HG03060 (cell line): Measurements from ENCODE around the gene ETV6.
A peak's percentile ranks its signal among the peaks of the same experiment; 100 is the strongest.

Source experiments
- ATAC-seq: cut with Tn5 transposase; IDR thresholded peaks from one replicate; pipeline ENCODE4 v1.9.1; 2021; ENCODE audit warnings: low read depth, moderate number of reproducible peaks; ENCODE audit not compliant: unreplicated experiment

Gene ETV6

DNA sequence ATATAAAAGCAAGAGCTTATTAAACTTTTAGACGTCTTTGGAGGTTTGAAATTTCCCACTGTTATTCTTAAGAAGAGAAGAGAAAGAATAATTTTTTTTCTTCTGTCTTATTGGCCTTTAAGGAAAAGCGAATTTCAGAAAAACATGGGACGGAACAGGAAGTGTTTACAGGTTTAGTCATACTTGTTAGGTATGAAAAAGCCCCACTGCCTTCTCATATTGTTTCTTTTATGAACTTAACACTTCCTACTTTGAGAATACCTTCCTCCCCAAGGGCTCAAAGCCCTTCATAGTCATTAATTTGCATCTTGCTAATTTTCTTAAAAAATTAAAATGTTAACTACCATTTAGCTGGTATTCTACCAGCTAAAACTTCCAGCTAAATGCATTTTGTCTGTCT lies 82.0 kb downstream of the ETV6 start:
- ATAC-seq = no peak

DNA sequence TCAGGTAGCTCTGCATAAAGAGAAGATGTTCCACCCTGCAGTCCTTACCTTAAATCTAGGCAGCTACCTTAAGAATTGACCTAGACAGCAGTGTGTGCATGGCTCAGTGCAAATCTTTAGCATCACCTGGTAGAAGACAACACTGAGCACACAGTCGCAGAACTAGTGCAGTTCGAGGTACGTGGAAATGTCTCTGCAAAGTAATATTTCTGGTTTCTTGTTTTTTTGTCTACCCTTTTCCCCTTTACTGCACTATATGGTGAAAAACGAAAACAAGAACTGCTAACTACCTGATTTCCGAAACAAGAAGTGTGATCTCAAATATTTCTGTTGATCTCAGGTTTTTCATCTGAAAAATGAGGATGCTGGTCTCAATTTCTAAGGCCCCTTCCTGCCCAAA lies 82.5 kb downstream of the ETV6 start:
- ATAC-seq = no peak

DNA sequence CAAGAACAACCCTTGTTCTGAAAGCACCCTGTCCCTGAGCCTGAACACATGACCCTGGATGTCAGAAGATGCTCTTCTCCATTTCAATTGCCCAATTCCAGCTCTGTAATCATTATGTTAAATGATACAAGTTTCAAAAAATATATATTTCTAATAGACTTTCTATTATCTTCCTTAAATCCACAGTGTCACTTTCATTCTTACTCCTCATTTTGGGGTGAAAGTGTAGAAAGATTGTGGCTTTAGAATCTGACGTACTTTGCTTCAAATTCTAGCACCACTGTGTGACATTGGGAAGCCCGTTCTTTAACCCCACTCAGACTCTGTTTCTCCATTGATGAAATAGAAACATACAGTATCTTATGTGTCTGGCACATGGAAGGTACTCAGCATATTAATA lies 83.2 kb downstream of the ETV6 start:
- no peak for ATAC-seq

DNA sequence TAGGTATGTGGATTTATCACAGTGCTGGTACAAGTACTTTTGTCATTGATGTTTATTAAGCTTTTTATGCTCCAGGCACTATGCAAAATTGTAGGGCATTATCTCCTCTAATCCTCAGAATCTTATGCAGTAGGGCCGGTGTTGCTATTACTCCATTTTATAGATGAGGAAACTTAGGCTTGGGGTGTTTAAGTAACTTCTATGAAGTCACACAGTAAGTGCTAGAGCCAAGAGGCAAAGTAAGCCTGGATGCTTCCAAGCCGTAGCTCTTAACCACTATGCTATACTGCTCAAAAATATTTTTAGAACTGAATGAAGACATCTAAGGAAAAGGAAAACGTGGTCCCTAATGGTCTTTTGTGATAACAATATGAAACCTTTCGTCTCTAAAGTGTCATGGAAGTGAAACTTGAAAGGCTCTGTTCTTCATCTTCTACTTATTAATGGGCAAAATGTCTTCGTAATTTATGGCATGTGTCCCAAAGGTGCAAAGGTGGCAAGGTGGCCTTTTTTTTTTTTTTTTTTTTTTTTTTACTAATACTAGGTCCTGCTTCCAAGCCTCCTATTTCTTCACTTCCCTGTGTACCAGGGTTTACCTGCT lies 85.2 kb downstream of the ETV6 start:
- ATAC-seq = no peak

DNA sequence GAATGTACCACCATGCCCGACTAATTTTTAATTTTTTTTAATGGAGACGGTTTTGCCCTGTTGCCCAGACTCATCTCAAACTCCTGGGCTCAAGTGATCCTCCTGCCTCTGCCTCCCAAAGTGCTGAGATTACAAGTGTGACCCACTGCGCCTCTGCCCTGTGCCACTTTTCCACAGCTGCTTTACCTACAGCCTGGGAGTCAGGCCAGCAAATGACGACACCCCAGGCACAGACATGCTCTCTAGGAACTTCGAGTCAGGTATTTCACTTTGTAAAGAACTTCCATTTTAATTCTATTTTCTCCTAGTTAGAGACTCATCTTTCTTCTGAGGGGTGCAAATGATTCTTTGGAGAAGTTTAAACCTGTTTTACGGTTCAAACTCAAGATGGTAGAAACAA lies 89.0 kb downstream of the ETV6 start:
- ATAC-seq = no peak

DNA sequence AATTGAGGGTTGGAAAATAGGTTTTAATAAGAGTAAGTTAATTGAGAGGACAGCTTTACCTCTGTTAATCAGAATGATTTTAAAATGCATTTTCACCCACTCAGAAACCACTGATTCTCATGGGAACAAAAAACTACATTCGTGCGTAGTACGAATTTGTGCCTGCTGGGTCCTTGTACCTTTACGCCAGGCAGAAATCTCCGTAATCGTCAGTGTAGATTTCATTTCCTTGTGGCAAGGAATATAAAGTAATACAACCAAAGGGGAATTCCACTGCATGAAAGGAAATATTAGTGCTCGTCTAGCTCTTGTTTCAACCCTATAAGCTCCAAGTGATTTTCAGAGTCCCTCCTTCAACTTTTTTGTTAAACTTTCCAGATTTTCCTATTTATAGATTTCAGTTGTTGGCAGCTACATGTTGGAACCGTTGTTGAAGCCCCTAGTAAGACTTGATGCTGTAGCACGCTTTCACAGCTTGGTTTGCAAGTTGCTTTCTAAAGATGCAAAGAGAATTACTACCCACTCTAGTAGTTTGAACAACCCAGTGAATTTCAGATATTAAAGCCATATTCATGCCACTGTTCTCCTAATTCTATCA lies 90.6 kb downstream of the ETV6 start:
- ATAC-seq = no peak

DNA sequence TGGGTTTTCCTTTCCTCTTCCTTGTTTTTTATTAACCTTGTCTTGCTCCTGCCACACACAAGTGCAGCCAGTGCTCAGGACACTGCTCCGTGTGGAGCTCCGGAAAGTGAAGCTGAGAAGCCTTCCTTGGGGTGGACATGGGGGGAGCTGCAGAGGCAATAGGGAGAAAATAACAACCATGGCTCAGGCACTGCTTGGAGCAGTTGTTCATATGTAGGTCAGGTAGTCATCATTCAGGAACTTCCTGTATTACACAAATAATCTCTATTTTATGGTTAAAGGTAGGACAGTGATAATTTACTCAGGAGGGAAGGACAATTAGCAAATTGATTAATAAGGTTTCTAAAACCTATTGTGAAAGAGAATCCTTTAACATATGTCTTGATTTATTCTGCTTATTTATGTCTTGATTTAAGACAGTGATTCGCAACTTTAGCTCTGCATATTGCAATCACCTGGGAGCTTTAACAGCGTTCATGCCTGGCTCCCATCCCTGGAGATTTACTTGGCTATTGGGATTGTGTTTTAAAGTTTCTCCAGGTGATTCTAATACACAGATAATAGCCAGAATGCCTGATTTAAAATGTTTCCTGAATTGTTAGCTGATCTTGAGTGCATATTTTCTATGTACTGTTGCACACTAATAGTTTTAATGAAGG lies 92.1 kb downstream of the ETV6 start:
- ATAC-seq = no peak

DNA sequence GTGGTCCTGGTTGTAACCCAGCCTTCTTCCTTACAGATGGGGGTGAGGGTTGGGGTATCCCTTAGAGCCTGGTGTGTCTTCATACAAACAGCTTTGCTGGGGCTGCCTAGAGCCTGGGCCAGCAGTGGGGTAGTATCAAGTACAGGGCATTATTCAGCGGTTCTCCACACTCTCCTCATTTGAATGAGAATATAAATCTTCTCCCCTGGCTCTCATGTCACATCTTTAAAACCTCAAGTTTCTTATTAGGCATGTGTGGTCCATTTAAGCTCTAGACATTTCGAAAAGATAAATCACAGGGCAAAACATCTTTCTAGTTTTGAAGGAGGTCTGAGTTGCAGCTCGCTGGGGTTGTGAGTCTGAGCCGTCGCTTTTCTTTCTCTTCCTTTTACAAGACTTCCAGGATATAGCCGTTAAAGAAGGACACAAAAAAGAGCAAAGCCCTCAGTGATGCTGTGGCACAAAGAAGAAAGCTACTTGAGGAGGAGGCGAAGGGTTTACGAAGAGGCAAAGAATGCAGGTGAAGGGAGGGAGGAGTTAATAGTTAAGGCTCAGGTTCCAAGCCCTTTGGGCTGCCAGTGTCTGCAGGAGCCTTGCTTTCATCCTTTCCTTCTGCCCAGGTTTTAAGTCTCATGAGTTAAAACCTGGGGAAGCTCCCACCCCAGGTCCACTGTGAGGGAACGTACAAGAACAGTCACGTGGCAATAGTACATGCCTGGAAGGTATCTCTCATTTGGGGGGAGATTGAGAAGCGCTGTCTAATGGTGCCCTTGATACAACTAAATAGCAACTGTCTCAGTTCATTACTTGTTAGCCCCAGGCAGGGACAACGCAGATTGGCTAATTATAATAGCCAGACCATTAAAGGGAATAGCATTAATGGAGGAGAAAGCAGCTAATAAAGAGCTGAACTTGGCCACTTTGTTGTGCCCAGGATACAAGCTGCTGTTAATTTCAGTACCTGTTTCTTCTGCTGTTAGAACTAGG lies 94.2 kb downstream of the ETV6 start:
- no peak for ATAC-seq

DNA sequence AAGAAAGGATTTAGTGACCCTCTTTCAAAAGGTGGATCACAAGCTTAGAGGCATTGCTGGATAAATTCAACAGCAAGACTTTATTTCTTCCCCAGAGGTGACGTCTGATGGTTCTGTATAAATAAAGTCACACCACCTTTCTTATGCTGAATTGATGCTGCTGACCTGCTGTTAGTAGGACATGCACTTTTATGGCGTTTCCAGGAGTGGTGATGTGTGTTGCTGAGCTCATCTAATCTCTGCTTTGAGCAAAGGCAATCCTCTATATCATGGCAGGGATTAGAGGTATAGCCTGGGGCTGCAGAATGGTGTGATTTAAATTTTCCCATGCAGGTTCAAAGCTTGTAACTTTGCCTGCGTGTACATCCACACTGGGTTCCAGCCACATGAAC lies 94.9 kb downstream of the ETV6 start:
- ATAC-seq = no peak

DNA sequence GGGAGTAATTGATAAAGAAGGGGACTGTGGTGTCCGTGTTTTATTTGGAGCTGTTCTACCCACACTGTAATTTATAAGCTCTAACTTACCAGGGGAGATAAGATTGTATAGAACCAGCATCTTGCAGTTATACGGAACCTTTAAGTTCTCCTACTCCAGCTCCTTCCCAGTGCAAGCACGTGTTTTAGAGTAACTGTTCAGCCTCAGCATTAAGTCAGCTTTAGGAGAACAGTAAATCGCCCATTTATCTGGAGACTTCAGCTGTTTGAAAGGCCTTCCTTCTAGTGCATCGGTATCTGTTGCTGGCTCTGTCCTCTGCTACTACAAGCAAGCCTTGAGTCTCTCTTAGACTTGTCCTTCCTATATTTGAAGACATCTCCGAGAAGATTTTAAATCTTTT lies 95.6 kb downstream of the ETV6 start:
- ATAC-seq = no peak

DNA sequence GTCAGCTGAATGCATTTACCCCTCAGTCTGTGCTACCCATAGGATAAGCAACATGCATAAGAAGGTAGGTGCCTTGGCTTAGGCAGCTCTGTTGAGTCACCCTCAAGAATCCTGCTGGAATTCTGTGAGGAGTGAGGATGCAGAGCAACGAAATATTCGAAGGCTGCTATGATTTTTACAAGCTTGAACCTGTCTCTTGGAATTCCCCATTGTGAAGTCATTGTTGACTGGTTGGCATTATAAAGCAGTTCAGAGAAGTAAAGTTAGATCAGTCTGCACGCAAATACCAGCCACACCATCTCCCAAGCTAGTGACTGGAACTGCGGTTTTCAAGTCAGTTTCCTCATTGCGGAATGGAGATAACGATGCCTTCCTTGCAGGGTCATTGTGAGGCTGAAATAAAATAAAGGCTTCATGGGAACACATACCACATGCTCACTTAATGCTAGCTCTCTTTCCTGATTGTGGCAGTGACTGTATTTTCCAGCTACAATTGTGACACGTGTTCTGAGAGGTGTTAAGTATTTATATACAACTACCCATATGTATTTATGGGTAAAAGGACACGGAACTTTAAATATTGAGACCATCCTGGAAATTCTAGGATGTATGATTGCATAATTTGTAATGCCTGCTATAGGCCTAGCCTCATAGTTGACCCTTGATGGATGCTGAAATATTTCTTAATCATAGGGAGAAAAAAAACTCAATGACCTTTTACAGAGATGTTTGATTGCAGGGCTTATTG lies 96.7 kb downstream of the ETV6 start:
- ATAC-seq = peak; percentile 33

DNA sequence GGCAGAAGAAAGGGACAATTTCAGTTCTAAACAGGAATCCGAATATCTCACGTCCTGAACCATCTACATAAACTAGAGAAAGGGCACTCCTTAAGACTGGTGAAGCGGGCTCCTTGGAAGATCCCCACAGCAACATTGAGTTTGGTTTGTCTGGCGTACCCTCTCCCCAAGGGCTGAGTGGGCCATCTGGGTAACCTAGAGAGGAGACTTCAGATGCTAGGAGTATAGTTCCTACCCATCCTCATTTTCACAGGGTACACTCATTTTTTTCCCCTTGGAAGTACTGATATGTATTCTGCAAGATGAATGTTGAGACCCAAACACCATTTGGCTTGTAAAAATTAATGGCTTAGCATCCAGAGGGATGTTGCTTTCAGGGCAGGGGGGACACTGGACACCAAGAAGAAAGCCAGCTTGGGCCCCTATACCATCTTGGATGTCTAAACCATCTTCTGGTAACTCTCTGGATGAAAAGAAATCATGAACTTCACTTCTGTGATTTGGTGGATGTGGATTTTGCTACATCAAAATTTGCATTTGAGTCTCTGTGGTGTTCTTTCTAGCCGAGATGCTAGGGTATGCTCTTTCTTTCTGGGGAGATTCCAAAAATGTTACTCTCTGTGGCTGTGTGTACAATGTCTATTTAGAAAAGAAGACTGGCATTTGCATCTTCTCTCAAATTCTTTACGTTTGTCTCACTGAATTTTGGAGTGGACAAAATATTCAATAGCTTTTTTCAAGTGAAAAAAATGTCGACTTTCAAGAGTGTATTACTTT lies 97.7 kb downstream of the ETV6 start:
- ATAC-seq = no peak

DNA sequence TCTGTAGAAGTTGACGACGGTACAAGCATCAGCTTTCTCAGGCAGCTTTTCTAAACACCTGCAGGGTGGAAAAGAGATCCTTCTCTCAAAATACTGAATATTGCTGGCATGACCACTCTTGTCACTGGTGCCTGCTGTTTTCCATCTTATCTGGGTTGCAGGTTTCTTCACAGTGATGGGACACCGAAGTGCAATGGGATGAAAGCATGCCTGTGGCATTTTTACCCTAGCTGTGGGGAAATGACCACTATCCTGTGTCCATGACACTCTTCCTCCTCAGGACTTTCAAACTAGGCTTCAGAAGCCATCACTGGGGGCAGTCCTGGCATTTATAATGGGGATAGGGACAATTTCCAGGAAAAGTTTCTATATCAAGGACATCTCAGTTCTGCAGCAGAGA lies 98.5 kb downstream of the ETV6 start:
- ATAC-seq = no peak

DNA sequence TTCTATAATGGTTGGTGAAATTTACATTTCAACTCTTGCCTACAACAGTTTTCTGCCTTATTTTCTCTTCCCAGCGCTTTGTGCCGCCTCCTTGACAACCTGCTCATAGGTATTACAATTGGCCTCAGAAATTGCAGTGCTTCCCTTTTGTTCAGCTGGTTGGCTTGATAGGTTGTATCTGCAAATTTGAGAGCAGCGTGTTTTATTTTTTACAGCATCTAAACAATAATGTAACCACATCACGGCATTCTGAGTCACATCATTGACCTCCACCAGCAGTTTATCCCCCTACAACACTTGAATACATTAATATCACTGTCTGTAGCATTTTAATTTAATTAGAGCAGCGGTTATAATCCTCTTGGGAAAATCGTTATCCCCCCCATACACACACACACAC lies 99.4 kb downstream of the ETV6 start:
- no peak for ATAC-seq

DNA sequence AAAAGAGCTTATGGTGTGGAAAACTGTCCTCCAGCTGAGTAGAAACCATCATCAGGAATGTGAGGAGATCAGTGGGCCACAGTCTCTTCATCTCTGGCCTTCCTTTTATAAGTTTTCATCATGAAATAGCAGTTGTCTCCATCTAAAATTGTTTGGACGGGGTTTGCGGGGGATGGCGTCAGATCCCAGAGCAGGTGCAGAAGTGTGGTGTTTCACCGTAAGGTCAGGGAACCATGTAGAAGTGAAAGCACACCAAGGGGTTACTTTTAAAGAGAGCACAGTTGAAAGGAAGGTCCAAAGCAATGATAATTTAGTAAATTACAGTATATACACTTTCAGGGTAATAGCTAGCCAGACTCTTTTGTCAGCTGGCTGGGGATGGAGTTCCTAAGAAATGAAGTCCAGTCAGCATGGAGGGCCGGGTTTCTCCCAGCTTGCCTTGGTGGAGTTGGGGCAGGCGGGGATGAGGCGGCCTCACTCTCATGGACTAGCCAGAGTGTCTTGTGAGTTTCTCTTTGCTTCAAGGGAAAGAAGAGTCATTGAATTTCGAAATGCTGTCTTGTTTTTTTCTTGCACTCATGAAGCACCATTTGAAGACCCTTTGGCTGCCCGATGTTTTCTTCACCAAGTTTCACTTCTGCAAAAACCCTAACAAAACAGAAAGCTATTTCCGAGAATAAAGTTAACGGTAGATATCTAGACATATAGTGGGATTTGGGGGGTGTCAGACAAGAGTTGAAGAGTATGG lies 100.6 kb downstream of the ETV6 start:
- no peak for ATAC-seq

DNA sequence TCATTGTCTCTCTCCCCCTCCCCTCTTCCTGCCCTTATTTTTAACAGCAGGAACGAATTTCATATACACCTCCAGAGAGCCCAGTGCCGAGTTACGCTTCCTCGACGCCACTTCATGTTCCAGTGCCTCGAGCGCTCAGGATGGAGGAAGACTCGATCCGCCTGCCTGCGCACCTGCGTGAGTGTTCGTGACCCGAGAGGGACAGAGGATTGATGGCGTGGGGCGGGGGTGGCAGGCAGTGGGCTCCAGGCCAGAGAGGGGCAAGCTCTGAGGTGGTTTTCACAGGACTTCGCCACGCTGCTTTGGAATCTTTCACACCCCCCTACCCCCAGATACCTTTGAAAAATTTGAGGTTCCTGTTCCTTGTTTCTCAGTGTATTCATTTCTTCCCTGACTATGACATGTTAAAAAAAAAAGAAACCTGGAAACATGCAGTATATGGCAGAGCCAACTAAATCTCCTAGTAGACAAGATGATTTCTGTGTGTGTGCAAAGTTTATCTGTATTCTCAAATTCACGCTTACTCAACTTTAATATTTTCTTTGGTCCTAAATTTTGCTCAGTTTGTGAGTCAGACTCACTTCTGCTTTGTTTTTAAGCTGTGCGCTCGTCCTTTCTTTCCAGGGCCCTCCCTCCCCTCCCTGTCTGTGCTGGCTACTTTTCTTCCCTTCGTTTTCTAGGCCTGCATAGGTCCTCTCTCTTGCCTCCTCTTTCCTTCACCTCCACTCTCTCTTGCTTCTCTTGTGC lies 103.1 kb downstream of the ETV6 start:
- no peak for ATAC-seq

DNA sequence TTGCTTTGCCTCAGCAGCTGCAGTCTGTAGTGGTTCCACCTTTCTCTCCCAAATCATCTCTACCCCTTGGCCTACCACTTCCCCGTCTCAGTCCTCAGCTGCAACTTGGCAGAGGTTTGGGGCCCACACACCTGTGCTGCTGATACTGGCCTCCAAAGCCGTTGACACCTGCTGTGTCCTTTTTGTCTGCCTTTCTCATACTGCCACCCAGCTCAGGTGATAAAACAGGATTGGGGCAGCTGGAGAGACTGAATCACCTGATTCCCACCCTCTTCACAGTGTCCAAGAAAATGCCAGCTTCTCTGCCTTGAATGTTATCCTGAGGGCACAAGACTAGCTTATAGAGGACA lies 103.7 kb downstream of the ETV6 start:
- no peak for ATAC-seq

DNA sequence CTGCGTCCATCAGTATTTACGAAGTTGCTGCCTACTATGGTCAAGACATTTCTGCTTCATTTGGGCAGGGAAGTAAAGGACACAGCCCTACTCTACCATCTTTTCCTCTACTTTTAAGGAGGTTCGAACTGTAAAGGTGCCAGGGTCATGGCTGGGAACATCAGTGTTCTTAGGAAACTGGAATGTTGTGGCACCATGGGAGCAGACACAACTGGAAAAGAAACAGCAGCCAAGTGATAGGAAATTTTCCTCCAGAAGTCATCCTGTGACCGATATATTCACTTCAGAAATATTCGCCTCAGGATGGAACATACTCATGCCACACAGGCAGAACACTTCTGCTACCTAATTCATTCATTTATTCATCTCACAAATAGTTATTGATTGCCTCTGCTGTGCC lies 104.4 kb downstream of the ETV6 start:
- no peak for ATAC-seq
